ENCODE results near the gene ADD3. TPM values are rescaled to one million over a fixed set of nuclear protein-coding genes. Genes with fewer than 3 reads are reported as not detected.
"Not testable (repeated sequence)": the region's sequence is repeated elsewhere in the genome, so short reads cannot be mapped to it uniquely, and the experiment has no call there.

The ADD3 gene
- total and polyA plus RNA-seq, 2 of the 13 experiments (the other 11 are each of a cell fraction or from before 2014, with no cell fraction given): 44.7 to 57.5 TPM

DNA sequence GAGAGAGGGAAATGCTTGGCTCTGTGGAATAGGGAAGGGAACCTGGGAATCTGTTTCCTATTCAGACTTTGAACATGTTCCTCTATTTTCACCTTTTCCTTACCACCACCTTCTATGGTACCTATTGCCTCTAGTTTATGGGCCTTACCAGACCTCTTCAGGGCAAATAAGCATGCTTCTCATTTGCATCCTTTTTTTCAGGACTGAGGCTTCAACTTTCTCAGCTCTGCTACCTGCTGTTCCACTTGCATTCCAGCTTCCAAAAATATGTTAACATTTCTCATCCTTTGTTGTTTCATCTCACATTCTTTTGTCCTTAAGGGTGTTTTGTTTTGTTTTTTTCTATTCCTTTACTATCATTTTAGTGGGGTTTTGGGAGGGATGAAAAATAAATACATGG is 121.7 kb downstream of the ADD3 start (continued):
- no peak for TF ChIP-seq MTF2 (CRISPR knock-in tag; IDR thresholded peaks at IDR 0.05; ENCODE audit: borderline replicate concordance)
- no peak for TF ChIP-seq MLLT10 (CRISPR knock-in tag; IDR thresholded peaks at IDR 0.05)
- no peak for TF ChIP-seq ZNF205 (CRISPR knock-in tag; IDR thresholded peaks at IDR 0.05)
- no peak for TF ChIP-seq HDAC2 (CRISPR knock-in tag; IDR thresholded peaks at IDR 0.05)
- TF ChIP-seq ELF1 (CRISPR knock-in tag; IDR thresholded peaks at IDR 0.05): no peak
- no peak for TF ChIP-seq ZNF782 (CRISPR knock-in tag; IDR thresholded peaks at IDR 0.05; ENCODE audit: borderline replicate concordance)
- no peak for TF ChIP-seq SP5 (CRISPR knock-in tag; IDR thresholded peaks at IDR 0.05; ENCODE audit: borderline replicate concordance, low read depth)

DNA sequence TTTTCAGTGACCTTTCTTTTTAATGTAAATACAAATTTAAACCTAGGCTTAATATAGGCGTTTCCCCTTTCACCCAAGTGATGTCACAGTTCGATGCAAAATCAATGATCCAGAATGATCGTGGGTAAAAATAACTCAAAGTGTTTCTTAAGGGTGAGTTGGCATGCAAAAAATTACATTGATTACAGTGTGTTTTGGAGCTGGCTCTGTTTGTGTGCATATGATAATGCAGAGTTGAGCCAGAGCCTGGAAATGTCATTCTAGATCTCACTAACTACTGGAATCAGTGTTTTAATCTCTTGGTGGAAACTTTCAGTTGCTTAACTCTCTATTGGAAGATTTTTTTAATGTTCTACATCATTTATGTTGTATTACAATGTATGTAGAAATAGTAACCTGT is 127.1 kb downstream of the ADD3 start:
- TF ChIP-seq GFI1 (CRISPR knock-in tag; IDR thresholded peaks at IDR 0.05; ENCODE audit: borderline replicate concordance): no peak
- Histone ChIP-seq H3K27me3 (ENCODE audit: control insufficient read depth in 1 of 2, insufficient read depth in 2 of 2, low read length in 2 of 2) (no peaks in the 10 kb centered on the region), H3K27ac (ENCODE audit: extremely low read length, insufficient read depth, low read length) (no peak overlapping the region), H3K4me3 (replicated peaks in 1 of 3; ENCODE audit: insufficient read depth in 1 of 3, low read depth in 2 of 3, low read length in 3 of 3) (no peak overlapping the region), H3K9me3 (ENCODE audit: low read length) (no peaks in the 10 kb centered on the region), H3K36me3 (replicated peaks in 1 of 2; ENCODE audit: control insufficient read depth in 1 of 2, insufficient read depth in 2 of 2, low read length in 2 of 2) (peaks cover 5 to 20% of the 10 kb centered on the region in 2 experiments; a peak in 4 of 5 replicates), H2AFZ (ENCODE audit: low read length) (no peak overlapping the region), H3K4me2 (ENCODE audit: low read depth, low read length) (no peak overlapping the region), H4K20me1 (ENCODE audit: insufficient read depth, low read length) (no peaks in the 10 kb centered on the region; the same call in 1 of the 2 replicates), H3K4me1 (ENCODE audit: insufficient read depth, low read length) (peaks cover 9% of the 10 kb centered on the region), H3K79me2 (ENCODE audit: insufficient read depth, low read length) (no peaks in the 10 kb centered on the region), H3K9ac (ENCODE audit: insufficient read depth, low read depth, low read length) (no peak overlapping the region)
- intact Hi-C loops (cut with micrococcal nuclease; ENCODE audit: unreplicated experiment) (loop anchor here (5.0 to 10.0 kb wide), 2 partner anchors 72 to 460 kb away; partner anchors contain the start of gene MXI1), in situ Hi-C loops (cut with HindIII; ENCODE audit: extremely low pct_ligation_motif_present, low pct_unique_long_range_greater_than_20kb) (loop anchor here (5.0 to 10.0 kb wide), 3 partner anchors 87 to 250 kb away; no protein-coding TSS in a partner anchor)
- 97% methylated on average over 3 of the region's 3 CpGs for WGBS (ENCODE audit: low lambda C conversion rate)
- ATAC-seq (no peak), DNase-seq (ENCODE audit: low spot score) (no peak), FAIRE-seq (no peak)
- ChIA-PET CTCF (ENCODE audit: low intra/inter-chr PET ratio, low total read pairs) (no interaction called here), POLR2A (no interaction called here)
- no TSS peak for BruUV-seq (replicated peaks)

- H3K4me2 ChIP-seq (ENCODE audit: low read depth, low read length); H3K4me1 ChIP-seq (ENCODE audit: insufficient read depth, low read length); H3K27me3 ChIP-seq (ENCODE audit: control insufficient read depth in 1 of 2, insufficient read depth in 2 of 2, low read length in 2 of 2); FAIRE-seq; H3K9ac ChIP-seq (ENCODE audit: insufficient read depth, low read depth, low read length); H3K27ac ChIP-seq (ENCODE audit: extremely low read length, insufficient read depth, low read length); H3K9me3 ChIP-seq (ENCODE audit: low read length); POLR2A ChIA-PET; H3K4me3 ChIP-seq (replicated peaks in 1 of 3; ENCODE audit: insufficient read depth in 1 of 3, low read depth in 2 of 3, low read length in 3 of 3); H3K79me2 ChIP-seq (ENCODE audit: insufficient read depth, low read length); ATAC-seq; H4K20me1 ChIP-seq (ENCODE audit: insufficient read depth, low read length); DNase-seq (ENCODE audit: low spot score); BruUV-seq (replicated peaks); H2AFZ ChIP-seq (ENCODE audit: low read length): not testable (repeated sequence)
- in situ Hi-C loops (cut with HindIII; ENCODE audit: extremely low pct_ligation_motif_present, low pct_unique_long_range_greater_than_20kb): loop anchor here (5.0 to 10.0 kb wide), 3 partner anchors 86 to 251 kb away; no protein-coding TSS in a partner anchor
- CTCF ChIA-PET (ENCODE audit: low intra/inter-chr PET ratio, low total read pairs): interaction anchor here (3.5 kb wide), 1 partner anchor 143 kb away, joined by 73 read pairs; no protein-coding TSS in a partner anchor
- WGBS (ENCODE audit: low lambda C conversion rate): 94% methylated on average over 6 of the region's 6 CpGs
- intact Hi-C loops (cut with micrococcal nuclease; ENCODE audit: unreplicated experiment): loop anchor here (5.0 to 10.0 kb wide), 2 partner anchors 71 to 459 kb away; partner anchors contain the start of gene MXI1
- H3K36me3 ChIP-seq (replicated peaks in 1 of 2; ENCODE audit: control insufficient read depth in 1 of 2, insufficient read depth in 2 of 2, low read length in 2 of 2): peaks cover 5 to 12% of the 10 kb centered on the region in 2 experiments; a peak in 3 of 5 replicates
These were observed 128.1 kb downstream of the ADD3 start for GRCh38 chr10:110135836-110136235.

Data from HepG2 (cell line).